CD4-positive, alpha-beta T cell treated with Interleukin-2 at 100 ng/mL for 4 hours (primary cell): ENCODE data around the gene PSKH1.
"Not testable (repeated sequence)": the region's sequence is repeated elsewhere in the genome, so short reads cannot be mapped to it uniquely, and the experiment has no call there.

Experiments used
- DNase-seq: peaks from one replicate; pipeline ENCODE4 v3.0.0-alpha.2; 2020; ENCODE audit warnings: low spot score

Gene PSKH1

DNA sequence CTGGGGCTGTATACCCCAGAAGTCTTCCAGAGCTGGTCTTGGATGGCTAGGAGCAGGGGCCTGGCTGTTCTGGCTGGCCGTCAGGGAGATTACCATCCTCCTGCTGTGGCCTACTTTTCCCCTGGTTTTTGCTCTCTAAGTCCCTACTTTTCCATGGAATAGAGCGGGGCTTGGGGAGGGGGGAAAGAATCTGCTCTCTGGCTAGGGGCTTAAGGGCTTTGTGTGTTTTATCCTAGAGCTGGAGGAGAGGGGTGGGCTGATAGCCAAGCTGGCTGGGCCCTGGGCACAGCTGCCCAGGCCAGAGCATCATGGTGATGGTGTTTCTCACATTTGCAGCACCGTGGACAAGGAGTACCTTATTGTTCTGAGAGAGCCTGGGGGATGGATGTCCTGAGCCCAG is 4.7 kb upstream of the PSKH1 start:
- no peak for DNase-seq

DNA sequence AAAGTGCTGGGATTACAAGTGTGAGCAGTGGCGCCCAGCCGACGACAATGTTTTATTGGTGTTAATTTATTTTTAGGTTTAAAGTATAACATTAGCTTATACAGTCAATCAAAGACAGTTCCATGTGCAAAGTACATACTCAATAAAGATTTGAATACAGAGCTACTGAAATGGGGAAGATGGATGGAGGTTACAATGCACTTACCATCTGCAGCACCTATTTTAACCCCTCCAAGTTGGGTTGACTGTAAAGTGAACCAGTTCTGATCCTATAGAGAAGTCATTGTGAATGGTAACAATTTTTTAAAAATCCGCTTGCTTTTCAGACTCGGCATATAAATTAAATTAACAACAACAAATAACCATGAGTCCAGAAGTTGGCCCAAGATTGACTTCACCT is 679 bp upstream of the PSKH1 start:
- no peak for DNase-seq

DNA sequence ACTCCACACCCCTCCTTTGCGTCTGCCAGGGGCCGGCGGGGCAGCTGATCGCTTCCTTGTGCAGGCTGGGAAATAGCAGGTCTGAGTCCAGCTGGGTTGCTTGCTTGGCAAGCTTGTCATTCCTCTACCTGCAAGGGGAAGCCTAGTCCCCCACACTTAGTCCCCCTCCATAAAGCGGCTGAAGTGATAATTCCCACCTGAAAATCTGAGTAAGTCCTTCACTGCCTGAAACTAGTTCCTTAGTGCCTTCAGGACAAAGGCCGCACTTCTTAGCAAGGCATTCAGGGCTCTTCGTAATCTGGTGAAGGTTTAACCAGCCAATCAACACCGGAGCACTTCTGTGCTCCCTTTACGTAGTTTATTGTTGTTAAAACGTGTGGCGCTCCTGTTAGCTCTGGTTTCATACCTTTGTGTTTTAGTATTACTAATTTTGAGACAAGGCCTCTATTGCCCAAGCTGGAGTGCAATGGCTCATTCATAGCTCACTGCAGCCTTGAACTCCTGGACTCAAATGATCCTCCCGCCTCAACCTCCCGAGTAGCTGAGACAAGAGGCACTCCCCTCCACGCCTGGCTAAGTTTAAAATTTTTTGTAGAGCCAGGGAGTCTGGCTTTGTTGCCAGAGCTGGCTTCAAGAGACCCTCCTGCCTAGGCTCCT is 817 bp downstream of the PSKH1 start:
- no peak for DNase-seq

DNA sequence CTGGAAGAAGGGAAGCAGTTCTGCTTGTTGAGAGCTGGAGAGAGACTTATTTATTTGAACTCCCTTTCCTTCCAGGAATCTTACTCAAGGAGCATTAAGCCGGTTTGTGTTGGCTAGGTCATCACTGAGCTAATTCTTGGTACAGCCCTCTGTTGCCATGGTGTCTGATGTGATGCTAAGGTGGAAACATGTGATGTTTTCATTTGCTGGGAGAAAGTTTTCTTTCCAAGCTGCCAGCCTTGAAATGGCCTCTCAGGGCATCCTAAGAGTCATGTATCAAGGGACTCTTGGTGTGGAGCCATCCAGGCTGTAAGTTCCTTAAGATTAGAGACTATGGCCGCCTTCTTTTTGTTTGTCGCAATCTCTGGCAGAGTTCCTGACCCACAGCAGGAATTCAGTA is 4.2 kb downstream of the PSKH1 start:
- no peak for DNase-seq

DNA sequence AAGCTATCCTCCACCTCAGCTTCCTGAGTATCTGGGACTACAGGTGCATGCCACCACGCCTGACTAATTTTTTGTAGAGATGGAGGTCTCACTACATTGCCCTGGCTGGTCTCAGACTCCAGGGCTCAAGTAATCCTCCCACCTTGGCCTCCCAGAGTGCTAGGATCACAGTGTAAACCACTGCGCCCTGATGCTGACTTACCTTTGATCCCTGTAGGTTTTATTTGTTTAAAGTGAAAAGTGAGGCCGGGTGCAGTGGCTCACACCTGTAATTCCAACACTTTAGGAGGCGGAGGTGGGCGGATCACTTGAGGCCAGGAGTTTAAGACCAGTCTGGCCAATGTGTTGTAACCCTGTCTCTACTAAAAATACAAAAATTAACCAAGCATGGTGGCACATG is 8.7 kb downstream of the PSKH1 start:
- no peak for DNase-seq

DNA sequence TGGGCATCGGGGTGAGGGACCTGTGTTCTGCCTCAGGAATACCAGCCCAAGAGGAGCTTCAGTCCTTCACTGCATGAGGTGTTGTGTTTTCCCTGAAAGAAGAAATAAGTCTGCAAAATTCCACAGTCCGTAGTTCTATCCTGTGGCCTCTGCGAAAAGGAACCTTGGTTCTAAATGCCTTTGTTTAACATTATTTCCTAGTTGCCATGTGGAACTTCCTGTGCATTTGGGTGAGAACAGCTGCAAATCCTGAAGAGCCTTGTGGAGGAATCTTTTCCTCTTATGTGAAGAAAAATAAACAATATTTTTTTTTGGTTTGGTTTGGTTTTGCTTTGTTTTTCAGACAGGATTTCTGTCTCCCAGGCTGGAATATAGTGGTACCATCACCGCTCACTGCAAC is 9.8 kb downstream of the PSKH1 start:
- no peak for DNase-seq

DNA sequence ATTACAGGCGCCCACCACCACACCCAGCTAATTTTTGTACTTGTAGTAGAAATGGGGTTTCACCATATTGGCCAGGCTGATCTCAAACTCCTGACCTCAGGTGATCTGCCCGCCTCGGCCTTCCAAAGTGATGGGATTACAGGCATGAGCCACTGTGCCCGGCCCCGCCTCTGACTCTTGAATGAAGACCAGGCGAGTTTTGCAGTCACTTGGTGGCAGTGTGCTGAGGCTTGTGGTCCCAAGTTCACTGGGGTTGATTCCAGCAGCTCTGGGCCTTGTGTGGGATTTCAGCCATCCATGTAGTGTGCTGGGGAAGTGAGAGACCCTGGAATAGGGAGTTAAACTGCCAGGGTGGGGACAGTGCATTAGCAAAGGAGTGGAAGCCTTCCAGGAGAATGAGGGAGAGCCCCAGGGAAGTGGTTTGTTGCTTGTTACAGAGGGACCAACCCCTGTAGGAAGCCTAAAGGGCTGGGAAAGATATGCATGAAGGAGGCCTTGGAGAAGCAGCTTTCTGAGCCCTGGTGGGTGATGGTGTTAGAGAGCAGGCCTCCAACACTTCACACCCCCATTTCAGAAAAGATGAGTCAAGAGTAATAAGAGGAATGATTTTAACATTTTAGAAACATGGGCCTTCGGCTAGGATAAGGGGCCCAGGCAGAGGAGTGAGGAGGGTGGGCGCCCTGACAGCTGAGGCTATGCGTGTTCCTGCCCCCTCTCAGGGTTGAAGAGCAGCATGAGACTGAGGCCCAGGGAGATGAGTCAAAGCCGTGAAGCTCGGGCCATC is 14.5 kb downstream of the PSKH1 start:
- no peak for DNase-seq

DNA sequence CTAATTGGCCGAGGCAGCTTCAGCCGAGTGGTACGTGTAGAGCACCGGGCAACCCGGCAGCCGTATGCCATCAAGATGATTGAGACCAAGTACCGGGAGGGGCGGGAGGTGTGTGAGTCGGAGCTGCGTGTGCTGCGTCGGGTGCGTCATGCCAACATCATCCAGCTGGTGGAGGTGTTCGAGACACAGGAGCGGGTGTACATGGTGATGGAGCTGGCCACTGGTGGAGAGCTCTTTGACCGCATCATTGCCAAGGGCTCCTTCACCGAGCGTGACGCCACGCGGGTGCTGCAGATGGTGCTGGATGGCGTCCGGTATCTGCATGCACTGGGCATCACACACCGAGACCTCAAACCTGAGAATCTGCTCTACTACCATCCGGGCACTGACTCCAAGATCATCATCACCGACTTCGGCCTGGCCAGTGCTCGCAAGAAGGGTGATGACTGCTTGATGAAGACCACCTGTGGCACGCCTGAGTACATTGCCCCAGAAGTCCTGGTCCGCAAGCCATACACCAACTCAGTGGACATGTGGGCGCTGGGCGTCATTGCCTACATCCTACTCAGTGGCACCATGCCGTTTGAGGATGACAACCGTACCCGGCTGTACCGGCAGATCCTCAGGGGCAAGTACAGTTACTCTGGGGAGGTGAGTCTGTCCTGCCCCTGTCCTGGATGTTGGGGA is 16.1 kb downstream of the PSKH1 start:
- no peak for DNase-seq

DNA sequence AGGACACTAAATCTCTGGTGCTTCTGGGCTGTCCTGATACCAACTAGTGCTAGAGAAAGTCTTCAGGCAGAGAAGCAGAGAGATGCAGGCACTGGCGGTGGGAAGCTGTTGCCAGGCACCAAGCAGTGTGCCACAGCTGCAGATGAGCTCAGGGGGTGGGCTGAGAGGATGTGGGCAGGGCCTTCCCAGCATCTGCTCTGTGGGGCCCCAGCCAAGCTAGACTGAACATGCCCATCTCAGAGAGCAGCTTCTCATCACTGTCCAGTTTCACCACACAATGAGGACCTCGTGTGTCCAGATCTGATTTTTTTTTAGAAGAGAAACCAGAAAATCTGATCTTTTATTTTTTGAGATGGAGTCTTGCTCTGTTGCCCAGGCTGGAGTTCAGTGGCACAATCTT is 17.1 kb downstream of the PSKH1 start:
- DNase-seq, result no peak

DNA sequence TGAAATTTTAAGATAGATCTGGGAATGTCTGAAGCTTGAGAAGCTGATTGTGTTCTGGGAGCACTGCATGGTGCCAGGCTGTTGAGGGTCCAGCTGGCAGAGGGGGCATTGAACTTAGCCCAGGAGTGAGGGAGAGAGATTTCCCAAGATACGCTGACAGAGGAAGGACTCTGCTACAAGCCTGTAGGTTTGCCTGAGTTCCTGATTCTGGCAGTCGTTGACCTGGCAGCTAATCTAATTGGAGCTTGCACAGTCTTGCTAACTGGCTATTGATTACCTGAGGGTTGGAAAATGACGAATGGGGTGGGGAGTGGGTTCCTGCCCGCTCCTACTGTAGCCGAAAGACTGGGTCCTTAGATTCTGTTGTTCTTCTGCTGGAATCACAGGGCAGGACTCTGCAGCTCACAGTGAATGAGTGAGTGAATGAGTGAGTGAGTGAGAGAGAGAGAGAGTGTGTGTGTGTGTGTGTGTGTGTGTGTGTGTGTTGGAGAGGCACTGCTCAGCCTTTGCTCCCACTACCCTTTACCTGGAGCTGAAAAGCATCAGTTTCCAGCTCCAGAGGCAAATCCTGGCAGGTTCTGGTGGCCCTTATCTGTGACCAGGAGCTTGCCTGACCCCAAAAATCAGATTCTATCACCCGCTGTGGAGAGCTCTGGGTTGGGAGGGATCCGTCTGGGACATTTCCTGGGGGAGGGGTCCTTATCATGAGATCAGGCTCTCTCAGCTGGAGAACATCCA is 21.9 kb downstream of the PSKH1 start:
- DNase-seq, result no peak

DNA sequence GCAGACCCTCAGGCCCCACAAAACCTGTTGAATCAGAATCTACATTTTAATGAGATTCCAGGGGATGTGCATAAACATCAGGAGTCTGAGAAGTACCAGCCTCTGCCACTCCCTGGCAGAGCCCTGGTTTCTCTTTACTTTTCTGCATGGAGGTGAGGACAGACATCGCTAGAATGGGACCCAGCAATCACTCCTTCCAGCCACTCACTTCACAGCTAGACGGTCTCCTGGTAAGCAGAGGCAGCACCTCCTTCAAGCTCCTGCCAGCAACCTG is 22.4 kb downstream of the PSKH1 start:
- not testable (repeated sequence) for DNase-seq

DNA sequence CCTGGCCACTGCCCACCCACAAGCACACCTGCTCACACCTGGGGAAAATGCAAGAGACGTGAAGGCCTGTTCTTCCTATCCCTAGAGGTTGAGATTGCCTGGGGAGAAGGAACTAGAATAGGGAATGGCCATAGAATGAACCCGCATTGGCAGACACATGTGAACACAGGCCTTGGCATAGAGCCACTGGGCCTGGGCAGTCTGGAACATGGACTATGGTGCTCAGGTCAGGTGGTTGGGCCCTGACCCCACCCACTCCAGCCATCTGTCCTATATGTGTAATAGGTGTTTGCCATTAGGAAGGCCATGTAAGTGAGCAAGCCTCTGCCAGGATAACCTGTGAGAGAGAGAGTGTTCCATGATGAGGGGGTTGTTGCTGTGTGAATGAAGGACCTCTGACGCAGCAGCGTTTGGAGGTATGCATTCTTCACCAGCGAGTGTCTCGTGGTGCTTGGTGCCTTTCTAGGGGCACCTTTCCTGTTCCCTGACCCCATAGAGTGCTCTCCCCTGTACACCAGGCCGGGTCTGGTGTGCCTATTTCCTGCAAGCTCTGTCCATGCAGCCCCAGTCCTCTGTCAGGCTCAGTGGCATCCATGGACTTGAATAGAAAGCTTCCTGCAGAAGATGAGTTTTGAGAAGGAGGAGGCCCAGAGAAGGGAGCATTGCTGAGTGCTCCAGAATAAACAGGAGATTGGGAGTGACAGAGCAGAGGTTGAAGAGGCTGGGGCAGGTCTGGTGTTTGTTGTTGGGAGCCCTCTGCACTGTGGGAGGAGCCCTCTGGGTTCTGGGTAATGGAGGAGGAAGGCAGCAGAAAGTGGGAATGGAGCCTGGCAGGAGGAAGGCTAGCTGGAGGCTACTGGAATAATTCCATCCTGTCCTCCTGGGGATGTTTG is 23.0 kb downstream of the PSKH1 start:
- no peak for DNase-seq

DNA sequence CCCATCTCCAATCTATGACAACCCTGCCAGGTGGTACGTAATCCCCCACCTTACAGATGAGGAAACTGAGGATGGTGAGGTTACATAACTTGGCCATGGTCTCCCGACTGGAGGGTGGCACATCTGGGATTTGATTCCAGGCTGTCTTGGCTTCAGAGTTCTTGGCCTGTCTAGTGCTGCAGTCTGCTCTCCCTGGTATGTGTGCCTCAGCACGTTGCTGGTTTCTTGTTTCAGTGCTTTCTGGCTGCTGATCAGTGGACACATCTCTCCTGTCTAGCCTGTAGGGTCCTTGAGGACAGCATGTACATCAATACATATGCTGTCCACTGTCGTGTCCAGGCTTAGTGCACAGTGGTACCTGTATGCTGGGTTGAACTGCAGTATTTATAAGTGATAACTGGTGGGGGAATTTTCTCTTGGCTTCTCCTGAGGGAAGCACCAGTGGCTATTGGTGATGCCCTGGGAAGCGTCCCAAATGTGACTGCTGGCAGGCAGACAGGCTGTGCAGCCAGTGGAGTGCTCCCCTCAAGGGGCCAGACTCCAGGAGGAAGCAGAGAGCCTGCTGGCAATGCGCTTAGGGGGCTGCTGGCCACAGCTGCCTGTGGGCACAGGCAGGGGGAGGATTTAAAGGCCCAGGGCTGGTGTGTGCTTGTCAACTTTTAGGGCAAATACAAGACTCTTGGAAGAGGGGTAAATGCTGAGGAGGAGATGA is 24.2 kb downstream of the PSKH1 start:
- DNase-seq, result no peak

DNA sequence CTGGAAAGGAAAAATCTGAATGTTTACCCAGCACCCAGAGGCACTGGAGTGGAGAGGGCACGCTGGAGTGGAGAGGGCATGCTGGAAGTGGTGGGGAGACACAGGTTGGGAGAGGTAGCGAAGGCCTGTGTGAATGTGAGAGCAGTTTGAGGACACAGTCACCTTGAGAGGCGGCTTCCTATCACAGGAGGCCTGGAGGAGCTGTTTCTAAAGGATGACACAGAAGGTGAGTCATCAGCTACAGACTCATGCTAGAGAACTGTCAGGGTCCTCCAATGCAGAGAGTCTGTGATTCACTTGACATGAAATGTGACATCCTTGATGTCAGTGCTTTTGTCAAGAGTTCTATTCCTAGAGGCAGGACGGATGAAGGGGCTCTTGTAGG is 24.8 kb downstream of the PSKH1 start:
- DNase-seq, result peak; percentile 64

DNA sequence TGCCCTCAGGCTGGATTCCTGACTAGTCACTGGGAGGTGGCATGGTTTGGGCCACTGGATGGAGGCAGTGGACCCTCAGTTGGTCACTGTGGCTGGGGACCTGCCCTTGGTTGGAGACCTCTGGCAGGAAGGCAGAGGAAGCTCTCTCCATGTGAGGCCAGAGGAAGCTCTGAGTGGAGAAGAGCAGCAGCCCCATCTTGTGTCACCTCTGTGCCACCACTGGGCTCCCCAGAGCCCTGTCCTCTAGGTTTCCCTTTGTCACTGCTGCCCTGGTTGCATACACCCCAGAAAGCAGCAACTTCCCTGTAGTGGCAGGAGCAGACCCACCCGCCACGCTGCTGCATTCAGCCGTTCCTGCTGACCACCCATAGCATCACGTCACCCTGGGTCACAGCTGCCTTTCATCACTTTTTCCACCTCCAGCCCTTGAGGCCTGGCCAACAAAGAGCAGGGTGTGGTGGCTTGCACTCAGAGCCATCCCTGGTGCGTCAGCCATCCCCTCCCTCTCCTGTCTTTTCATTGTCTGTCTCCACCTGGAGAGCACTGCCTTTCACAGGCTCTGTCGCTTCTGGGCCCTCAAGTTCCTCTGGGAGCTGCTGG is 26.7 kb downstream of the PSKH1 start:
- no peak for DNase-seq

DNA sequence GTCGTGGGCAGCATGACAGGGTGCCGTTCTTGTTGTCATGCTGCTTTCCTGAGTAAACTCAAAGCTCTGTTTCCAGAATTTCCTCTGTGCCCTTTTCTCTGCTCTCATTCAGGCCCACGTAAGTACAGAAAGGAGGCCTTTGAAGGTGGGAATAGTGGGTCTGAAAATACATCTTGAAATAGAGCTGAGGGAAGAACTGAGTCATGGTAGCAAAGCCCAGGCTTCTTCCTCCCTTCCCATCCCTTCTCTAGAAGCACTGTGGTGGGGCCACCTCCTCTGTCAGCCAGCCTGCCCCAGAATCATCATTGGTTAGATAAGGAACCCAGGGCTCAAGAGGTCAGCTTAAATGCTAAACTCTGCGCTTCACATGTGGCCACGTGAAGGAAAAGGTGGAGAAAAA is 29.2 kb downstream of the PSKH1 start:
- no peak for DNase-seq

DNA sequence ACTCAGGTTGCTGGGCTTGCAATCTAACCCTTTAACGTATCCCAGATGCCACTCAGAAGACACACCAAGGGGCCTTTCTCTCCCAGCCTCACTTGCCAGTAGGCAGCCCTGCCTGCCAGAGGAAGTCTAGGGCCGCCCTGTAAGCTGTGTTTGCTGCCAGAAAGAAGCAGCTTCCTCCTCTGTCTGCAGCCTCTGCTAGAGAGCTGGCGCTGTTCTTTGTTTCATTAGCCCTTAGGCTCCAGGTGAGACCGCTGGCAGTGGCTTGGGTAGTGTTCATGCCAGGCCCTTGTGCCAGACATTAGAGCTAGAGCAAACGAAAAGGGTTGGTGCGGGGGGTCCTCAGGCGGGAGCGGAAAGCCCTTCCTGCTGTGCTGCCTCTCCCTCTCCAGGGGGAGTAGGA is 29.7 kb downstream of the PSKH1 start:
- no peak for DNase-seq

DNA sequence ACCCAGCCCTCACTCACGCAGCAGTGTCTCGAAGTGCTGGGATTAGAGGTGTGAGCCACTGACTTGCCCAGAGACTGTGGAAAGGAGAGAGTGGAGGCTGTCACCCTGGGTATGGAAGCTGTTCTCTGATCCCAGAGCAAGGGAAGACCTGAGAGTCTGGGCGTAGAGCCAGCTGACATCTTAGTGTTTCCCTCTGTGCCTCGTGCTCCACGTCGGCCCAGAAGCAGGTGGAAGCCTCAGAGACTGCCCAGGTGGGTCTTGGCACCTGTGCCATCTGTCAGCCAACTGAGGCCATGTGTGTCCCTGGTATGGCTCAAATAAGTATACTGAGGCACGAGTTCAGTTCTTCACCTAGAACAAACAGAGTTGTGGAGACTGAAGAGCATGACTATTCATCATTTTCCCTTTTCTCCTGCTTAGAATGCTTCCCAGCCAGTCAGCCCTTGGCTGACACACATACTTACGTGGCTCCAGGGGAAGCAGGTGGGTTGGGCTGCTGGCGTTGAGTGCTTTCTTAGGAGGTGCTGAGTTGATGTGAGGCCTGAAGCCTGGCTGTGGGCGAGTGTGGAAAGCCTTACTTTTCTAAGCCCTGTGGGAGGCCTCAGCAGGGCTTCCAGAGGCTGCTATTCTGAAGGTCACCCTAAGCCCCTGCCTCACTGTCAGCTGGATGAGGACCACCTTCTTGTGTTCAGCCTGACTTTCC is 30.5 kb downstream of the PSKH1 start:
- DNase-seq, result no peak

DNA sequence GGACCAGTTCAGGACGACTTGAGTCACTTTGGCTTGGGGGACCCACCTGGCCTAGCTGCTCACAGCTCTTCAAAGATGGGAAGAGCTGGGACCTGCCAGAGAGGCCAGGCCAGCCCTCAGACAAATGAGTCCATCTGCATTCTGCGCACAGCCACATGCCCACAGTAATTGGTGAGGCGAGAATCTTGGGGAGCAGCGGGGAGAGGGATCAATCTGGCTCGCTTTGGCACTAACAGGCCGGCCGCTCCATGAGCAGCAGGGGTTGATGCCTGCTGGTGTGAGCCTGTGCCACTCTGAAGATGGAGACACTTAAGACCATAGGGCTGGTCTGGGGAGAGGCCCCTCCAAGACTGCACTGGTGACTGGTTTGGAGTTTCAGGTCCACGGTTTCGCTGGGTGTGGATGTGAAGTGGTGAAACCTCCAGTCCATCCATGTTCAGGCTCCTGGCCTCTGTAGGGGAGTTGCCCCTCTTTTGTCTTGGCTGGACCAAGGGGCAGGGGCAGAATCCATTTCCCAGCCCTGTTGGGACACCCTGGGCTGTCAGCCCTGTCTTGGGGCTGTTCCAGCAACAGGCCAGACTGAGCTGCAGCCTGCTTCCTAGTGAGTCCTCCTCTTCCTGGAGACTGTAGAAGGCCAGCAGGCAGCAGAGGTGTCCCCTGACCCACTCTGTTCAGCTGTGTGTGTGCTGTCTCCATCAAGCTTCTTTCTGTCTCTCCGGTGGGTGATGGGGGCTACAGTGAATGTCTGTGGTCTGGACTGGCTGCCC is 31.3 kb downstream of the PSKH1 start:
- no peak for DNase-seq
